Mononuclear cell (primary cell): ENCODE data around the gene TTLL5. TPM values are rescaled to one million over a fixed set of nuclear protein-coding genes. Genes with fewer than 3 reads are reported as not detected.

Source experiments
- H3K27me3 ChIP-seq: 2 replicates; pipeline ENCODE4 v1.6.0; 2011; ENCODE audit warnings: low read length, control low read depth; ENCODE audit not compliant: insufficient read depth
- H3K4me1 ChIP-seq: 2 replicates; pipeline ENCODE4 v1.5.1; 2011; ENCODE audit warnings: mild to moderate bottlenecking, low read length, control low read depth; ENCODE audit not compliant: insufficient read depth
- H3K4me3 ChIP-seq: 2 replicates; pipeline ENCODE4 v1.5.1; 2011; ENCODE audit warnings: mild to moderate bottlenecking, low read length, moderate library complexity
- H3K9me3 ChIP-seq: 2 replicates; pipeline ENCODE4 v1.5.1; 2011; ENCODE audit warnings: low read depth, mild to moderate bottlenecking, control low read depth, low read length
- total RNA-seq: library from RNA; depleted of rRNA; stranded (reverse); fragments of >200 nt; gene quantifications from one replicate; pipeline ENCODE4 v1.2.3, GENCODE V29; 2012

Gene TTLL5
- total RNA-seq, 1 donor = 10.6 TPM

- Histone ChIP-seq H3K9me3 (no peaks in the 10 kb centered on the region), H3K4me3 (no peak overlapping the region), H3K27me3 (no peaks in the 10 kb centered on the region), H3K4me1 (no peaks in the 10 kb centered on the region)
These were observed 63.6 kb downstream of the TTLL5 start for GRCh38 chr14:75724414-75725204.

DNA sequence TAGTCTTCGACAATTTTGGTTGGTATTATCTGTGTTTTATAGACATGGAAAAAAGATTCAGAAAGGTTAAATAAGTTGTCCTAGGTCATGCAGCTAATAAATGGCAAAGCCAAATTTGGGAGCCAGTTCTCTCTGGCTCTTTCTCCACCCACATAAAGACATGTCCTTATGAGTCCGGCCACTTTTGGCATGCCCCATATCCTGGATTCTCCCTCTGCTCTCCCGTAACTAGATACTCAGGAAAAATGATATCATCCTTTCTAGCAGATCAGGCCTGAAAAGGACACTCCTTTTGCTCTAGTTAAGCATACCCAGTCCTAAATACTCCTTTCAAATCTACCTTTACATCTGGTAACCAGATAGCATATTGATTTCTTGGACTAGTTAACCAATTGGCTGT is 64.4 kb downstream of the TTLL5 start:
- no peaks in the 10 kb centered on the region for H3K9me3 ChIP-seq
- H3K4me1 ChIP-seq = no peaks in the 10 kb centered on the region
- H3K27me3 ChIP-seq = no peaks in the 10 kb centered on the region
- H3K4me3 ChIP-seq = no peak overlapping the region

DNA sequence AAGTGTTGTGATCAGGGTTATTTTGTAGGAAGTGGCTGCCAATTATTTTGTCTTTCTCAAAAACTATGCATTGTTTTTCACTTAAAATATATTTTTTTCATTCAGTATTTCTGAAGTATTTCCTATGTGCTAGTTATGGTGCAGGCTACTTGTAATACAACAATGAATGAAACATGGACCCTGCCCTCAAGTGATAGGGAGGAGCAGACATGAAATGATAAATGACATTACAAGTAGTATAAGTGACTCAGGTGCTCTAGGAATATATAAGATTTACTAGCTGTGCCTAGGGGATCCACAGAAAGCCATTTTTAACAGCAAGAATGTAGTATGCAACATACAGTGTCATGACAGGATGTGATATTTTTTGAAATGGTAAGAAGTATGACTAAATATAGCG is 65.3 kb downstream of the TTLL5 start:
- Histone ChIP-seq H3K9me3 (no peaks in the 10 kb centered on the region), H3K27me3 (no peaks in the 10 kb centered on the region), H3K4me1 (no peaks in the 10 kb centered on the region), H3K4me3 (no peak overlapping the region)

- no peaks in the 10 kb centered on the region for H3K27me3 ChIP-seq
- H3K4me1 ChIP-seq = no peaks in the 10 kb centered on the region
- H3K4me3 ChIP-seq = no peak overlapping the region
- H3K9me3 ChIP-seq = no peaks in the 10 kb centered on the region
These were observed 66.1 kb downstream of the TTLL5 start for GRCh38 chr14:75727124-75727523.

DNA sequence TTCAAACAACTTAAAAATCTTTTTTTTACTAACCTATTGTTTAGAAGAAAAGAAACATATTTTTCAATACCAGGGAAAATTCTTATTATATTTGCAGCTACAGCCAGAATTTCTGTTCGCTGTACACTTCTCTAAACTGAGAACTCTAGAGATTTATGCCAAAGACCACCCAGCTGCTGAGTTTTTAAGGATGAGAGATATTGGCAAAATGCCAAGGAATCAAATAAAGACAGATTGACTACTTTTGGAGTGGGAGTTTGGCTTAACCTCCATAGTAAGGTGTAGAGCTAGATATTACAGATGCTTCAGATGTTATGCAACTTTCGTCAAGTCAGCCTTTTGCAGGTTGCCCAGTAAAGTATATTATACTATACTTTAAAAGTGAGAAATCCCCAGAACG is 71.8 kb downstream of the TTLL5 start:
- Histone ChIP-seq H3K4me1 (no peaks in the 10 kb centered on the region), H3K9me3 (no peaks in the 10 kb centered on the region), H3K4me3 (no peak overlapping the region), H3K27me3 (no peaks in the 10 kb centered on the region)

- Histone ChIP-seq H3K27me3 (no peaks in the 10 kb centered on the region), H3K4me3 (no peak overlapping the region), H3K4me1 (no peaks in the 10 kb centered on the region), H3K9me3 (no peaks in the 10 kb centered on the region)
These were observed 73.8 kb downstream of the TTLL5 start for GRCh38 chr14:75734854-75735253.

DNA sequence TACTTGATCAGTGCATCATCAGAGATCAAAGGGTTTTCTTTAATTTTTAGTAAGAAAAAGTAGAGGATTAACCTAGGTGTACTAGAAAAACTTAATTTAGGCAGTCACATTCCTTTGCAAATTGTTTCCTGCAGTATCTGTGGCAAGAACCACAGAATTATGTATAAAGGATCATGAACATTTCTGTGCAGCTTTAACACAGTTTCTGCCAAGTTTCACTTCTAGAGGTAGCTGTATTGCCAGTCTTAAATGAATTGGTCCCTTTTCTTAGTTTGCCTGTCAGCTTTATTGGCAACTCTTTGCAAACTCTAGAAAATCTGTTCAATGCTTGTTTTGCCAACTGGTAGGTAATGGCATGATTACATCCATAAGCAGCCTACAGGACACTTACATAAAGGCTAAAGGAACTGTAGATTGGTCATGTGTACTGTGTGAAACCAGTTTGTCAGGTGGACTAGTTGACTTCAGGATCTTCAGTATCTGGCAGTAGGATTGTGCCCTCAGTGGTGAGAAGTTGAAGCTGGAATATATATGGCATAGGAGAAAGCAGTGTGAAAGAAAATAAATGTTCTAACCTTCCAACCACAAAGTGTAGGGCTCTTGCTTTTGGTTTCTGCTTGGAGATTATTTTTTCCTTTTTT is 75.9 kb downstream of the TTLL5 start:
- H3K9me3 ChIP-seq = no peaks in the 10 kb centered on the region
- no peak overlapping the region for H3K4me3 ChIP-seq
- H3K4me1 ChIP-seq = no peaks in the 10 kb centered on the region
- no peaks in the 10 kb centered on the region for H3K27me3 ChIP-seq

DNA sequence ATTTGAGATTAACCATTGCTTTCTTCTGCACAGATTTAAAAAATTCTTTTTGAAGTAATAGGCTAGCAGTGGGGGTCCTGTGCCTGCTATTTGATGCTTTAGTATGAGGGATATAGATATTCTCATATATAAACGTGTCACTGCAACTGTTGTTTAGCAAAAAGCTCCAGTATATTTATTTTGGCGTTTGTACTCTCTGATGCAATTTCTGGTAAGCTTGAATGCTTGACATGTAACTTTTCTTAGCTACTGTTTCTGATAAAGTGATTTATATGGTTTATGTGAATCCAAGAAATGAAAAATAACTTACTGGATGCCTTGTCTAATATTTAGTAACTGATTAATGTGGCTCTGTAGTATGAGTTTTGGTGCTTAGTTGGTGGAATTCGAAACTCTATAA is 77.1 kb downstream of the TTLL5 start:
- Histone ChIP-seq H3K4me3 (no peak overlapping the region), H3K4me1 (no peaks in the 10 kb centered on the region), H3K9me3 (no peaks in the 10 kb centered on the region), H3K27me3 (no peaks in the 10 kb centered on the region)

DNA sequence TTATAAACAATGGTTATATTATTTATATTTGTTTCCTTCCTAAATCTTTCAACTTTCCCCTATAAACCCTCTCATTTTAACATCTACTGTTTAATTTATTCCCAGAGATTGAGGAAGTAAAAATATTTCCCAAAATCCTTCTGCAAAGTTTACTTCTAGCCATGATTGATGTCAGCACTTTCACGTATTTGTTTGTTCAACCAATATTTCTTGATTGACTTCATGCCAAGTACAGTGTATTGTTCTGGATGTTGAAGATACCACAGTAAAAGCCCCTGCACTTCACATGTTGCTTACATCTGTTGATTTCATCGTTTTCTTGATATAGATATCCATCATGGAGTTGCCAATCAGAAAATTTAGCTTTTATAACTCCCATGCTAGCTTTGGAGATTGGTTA is 81.8 kb downstream of the TTLL5 start:
- Histone ChIP-seq H3K9me3 (peaks cover 10% of the 10 kb centered on the region), H3K27me3 (no peaks in the 10 kb centered on the region), H3K4me3 (no peak overlapping the region), H3K4me1 (no peaks in the 10 kb centered on the region)

- H3K4me1 ChIP-seq = no peaks in the 10 kb centered on the region
- H3K27me3 ChIP-seq = no peaks in the 10 kb centered on the region
- no peak overlapping the region for H3K4me3 ChIP-seq
- H3K9me3 ChIP-seq = peaks cover 12% of the 10 kb centered on the region
These were observed 86.9 kb downstream of the TTLL5 start for GRCh38 chr14:75747899-75748298.

DNA sequence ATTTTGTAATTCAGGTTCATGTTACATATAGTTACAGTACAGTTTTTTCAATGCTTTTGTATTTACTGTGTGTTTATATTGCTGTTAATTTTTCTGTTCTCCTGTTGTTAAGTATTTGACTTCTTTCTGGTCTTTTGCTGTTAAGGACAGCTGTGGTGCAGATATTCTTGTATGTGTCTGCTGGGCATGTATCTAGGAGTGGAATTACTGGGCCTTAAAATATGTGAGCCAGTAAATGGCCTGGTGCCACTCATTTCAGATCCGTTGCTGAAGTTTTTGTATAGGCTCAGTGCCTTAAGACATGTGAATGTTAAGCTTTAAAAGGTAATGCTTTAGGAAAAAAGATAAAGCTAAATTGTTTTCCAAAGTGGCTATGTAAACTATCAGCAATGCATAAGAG is 87.3 kb downstream of the TTLL5 start:
- Histone ChIP-seq H3K27me3 (no peaks in the 10 kb centered on the region), H3K4me1 (no peaks in the 10 kb centered on the region), H3K9me3 (peaks cover 12% of the 10 kb centered on the region), H3K4me3 (no peak overlapping the region)

GRCh38 chr14:75751296-75751695 is 90.2 kb downstream of the TTLL5 start:
- H3K4me3 ChIP-seq = no peak overlapping the region
- H3K27me3 ChIP-seq = no peaks in the 10 kb centered on the region
- no peaks in the 10 kb centered on the region for H3K4me1 ChIP-seq
- H3K9me3 ChIP-seq = peaks cover 12% of the 10 kb centered on the region

- H3K9me3 ChIP-seq = peaks cover 10% of the 10 kb centered on the region
- H3K4me1 ChIP-seq = no peaks in the 10 kb centered on the region
- no peaks in the 10 kb centered on the region for H3K27me3 ChIP-seq
- H3K4me3 ChIP-seq = no peak overlapping the region
These were observed 91.0 kb downstream of the TTLL5 start for GRCh38 chr14:75752086-75752485.

DNA sequence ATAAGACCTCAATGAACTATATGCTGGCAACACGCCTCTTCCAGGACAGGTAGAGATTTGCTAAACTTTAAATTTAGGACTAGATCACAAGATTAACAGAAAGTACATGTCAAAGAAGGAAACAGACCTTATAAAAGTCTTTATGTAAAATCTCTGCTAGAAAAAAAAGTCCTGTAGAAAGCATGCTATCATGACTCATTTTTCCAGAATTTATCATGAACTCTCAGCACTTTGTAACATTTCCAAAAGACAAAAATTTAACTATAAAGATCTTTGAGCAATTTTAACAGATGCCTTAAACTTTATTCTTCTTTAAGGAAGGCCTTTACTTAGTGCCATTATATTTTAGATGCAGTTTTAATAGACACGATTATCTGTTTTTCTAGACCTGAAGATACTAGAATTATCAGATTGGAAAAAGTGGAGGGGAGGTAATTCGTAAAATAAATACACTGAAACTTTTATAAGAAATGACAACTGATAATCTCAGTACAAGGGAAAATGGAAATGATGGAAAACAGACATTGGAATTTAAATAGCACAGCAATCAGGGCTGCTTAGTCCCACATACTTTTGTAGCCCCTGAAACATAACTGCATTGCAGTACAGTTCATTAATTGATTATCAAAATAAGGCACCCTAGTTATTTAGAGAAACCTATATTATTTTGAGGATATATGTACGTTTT is 92.0 kb downstream of the TTLL5 start:
- no peaks in the 10 kb centered on the region for H3K4me1 ChIP-seq
- H3K9me3 ChIP-seq = peaks cover under 1% of the 10 kb centered on the region
- no peak overlapping the region for H3K4me3 ChIP-seq
- no peaks in the 10 kb centered on the region for H3K27me3 ChIP-seq

- Histone ChIP-seq H3K9me3 (no peaks in the 10 kb centered on the region), H3K4me3 (no peak overlapping the region), H3K27me3 (no peaks in the 10 kb centered on the region), H3K4me1 (no peaks in the 10 kb centered on the region)
These were observed 92.7 kb downstream of the TTLL5 start for GRCh38 chr14:75753696-75754095.
